Activated naive CD8-positive, alpha-beta T cell treated with anti-CD3 and anti-CD28 coated beads for 36 hours (primary cell): ENCODE data around the gene ZNF362. TPM values are rescaled to one million over a fixed set of nuclear protein-coding genes. Genes with fewer than 3 reads are reported as not detected.

ENCODE experiments used
- DNase-seq: peaks from one replicate; pipeline ENCODE4 v3.0.0; 2021
- H3K27ac Mint-ChIP-seq: one replicate; pipeline ENCODE4 v1.8.0; 2022; ENCODE audit warnings: mild to moderate bottlenecking, moderate library complexity, mixed read lengths
- H3K27me3 Mint-ChIP-seq: one replicate; pipeline ENCODE4 v1.8.0; 2022; ENCODE audit warnings: mild to moderate bottlenecking, mixed read lengths
- H3K36me3 Mint-ChIP-seq: one replicate; pipeline ENCODE4 v1.8.0; 2021; ENCODE audit warnings: mild to moderate bottlenecking, mixed read lengths
- H3K4me1 Mint-ChIP-seq: one replicate; pipeline ENCODE4 v1.8.0; 2021; ENCODE audit warnings: mixed read lengths
- H3K4me3 Mint-ChIP-seq: one replicate; pipeline ENCODE4 v1.8.0; 2022; ENCODE audit warnings: mild to moderate bottlenecking, moderate library complexity, mixed read lengths
- H3K9me3 Mint-ChIP-seq: one replicate; pipeline ENCODE4 v1.8.0; 2022; ENCODE audit warnings: mixed read lengths
- total RNA-seq, 2 experiments: library from RNA; stranded (reverse); gene quantifications; one replicate each; pipeline ENCODE4 v1.2.3, GENCODE V29; 2021

The ZNF362 gene
- total RNA-seq, 2 experiments from 2014 or later, result 7.2 to 9.2 TPM

- no peak for DNase-seq
- Mint-ChIP-seq H3K27me3 (no peaks in the 10 kb centered on the region), H3K4me3 (peak overlapping the region; percentile 94), H3K27ac (peak overlapping the region; percentile 95), H3K4me1 (peaks cover 30% of the 10 kb centered on the region), H3K9me3 (no peaks in the 10 kb centered on the region), H3K36me3 (peaks cover 3% of the 10 kb centered on the region)
Measured at GRCh38 chr1:33257207-33257771, 997 bp downstream of the ZNF362 start.

- Mint-ChIP-seq H3K4me1 (peaks cover 30% of the 10 kb centered on the region), H3K4me3 (peak overlapping the region; percentile 94), H3K9me3 (no peaks in the 10 kb centered on the region), H3K36me3 (peaks cover 3% of the 10 kb centered on the region), H3K27me3 (no peaks in the 10 kb centered on the region), H3K27ac (peak overlapping the region; percentile 20)
- no peak for DNase-seq
Measured at GRCh38 chr1:33257772-33258712, 1.8 kb downstream of the ZNF362 start.

DNA sequence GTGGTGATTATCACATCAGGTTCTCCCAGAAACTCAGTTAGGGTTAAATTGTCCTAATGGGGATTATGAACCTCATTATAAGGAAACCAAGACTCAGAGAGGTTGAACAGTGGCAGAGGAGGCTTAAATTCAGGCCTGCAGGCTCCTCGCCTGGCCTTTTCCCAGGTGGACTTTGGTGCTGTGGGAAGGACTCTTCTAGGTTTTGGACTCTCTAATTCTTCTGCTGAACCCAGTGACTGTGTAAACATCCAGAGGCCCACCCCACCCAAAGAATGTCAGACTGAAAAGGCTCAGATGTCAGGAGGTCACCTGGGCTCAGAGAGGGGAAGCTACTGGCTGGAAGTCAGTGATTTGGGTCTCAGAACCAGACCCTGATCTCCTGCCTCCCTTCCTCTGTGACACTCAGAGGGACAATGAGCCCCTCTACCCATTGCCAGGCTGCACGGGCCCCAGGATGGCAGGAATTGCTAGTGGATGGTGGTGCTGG lies 2.5 kb downstream of the ZNF362 start:
- Mint-ChIP-seq H3K36me3 (peaks cover 3% of the 10 kb centered on the region), H3K4me1 (peaks cover 30% of the 10 kb centered on the region), H3K27ac (no peak overlapping the region), H3K4me3 (no peak overlapping the region), H3K9me3 (no peaks in the 10 kb centered on the region), H3K27me3 (no peaks in the 10 kb centered on the region)
- DNase-seq, result no peak

GRCh38 chr1:33259879-33260278 lies 3.6 kb downstream of the ZNF362 start:
- Mint-ChIP-seq H3K36me3 (peaks cover 3% of the 10 kb centered on the region), H3K27me3 (no peaks in the 10 kb centered on the region), H3K4me1 (peaks cover 30% of the 10 kb centered on the region), H3K4me3 (no peak overlapping the region), H3K27ac (no peak overlapping the region), H3K9me3 (no peaks in the 10 kb centered on the region)
- no peak for DNase-seq

DNA sequence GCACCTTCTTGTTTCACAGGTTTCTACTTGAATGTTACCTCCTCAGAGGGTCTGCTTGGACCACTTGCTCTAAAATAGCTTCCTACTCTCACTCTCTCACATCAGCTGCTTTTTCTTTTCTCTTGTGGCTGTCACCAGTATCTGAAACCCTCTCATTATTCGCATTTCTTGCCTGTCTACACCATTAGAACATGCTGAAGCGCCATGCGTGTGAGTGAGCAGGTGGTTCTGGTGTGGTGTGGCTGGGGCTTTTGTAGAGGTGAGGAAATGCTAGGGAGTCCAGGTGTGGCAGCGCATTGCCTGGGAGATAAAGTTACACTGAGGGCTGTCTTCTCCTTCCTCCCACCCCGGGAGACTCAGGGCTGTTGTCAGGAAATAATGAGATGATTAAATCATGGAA lies 4.1 kb downstream of the ZNF362 start:
- peaks cover 27% of the 10 kb centered on the region for H3K4me1 Mint-ChIP-seq
- H3K27ac Mint-ChIP-seq, result no peak overlapping the region

DNA sequence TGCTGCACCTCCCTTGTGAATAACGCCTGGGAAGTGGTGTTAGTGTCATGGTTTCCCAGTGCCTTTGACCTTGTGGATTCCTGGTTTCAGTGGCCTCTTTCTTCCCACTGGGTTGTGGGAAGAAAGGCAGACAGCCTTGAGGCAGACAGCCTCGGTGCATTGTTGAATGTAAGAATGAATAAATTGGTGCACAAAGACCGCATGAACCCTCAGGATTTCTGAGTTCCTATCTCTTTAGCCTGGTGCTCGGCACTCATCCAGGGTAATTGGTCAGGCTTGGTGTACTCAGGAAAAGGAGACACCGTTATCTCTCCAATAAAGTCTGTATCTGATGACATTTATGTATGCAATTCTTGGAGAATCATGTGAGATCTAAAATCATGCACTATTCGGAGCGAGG lies 5.1 kb downstream of the ZNF362 start:
- H3K9me3 Mint-ChIP-seq, result no peaks in the 10 kb centered on the region
- no peaks in the 10 kb centered on the region for H3K27me3 Mint-ChIP-seq
- H3K36me3 Mint-ChIP-seq, result peaks cover 3% of the 10 kb centered on the region
- H3K27ac Mint-ChIP-seq, result no peak overlapping the region
- no peak for DNase-seq
- H3K4me1 Mint-ChIP-seq, result peaks cover 27% of the 10 kb centered on the region
- H3K4me3 Mint-ChIP-seq, result no peak overlapping the region

More for the DNA sequence above, 4.1 kb downstream of the ZNF362 start:
- Mint-ChIP-seq H3K4me3 (no peak overlapping the region), H3K36me3 (peaks cover 3% of the 10 kb centered on the region), H3K9me3 (no peaks in the 10 kb centered on the region), H3K27me3 (no peaks in the 10 kb centered on the region)
- DNase-seq, result no peak

DNA sequence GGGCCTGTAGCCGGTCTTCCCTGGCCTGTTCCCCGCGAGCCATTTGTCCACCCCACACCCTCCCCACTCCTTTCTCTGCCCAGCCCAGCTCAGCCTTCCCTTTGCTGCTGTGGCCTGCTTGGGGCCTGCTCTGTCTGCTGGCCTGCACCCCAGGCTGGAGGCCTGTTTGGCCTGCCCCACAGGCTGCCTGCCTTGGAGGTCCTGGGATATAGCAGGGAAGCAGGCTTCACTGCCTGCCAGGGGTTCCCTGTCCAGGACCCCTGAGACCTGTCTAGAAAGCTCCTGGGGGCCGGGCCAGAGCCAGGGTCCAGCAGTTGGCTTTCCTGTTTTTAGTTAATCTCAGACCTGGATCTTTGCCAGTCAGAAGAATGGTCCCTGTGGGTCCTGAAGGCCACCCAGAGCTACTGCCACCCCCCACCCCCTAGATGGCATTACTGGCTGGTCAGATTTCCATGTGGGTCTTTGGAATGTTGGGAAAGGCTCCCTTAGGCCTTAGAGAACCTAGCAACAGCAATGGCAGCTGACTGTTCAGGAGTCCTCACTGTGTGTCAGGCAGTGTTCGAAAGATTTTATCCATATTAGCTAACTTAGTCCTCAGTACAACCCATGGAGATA lies 7.7 kb downstream of the ZNF362 start:
- H3K9me3 Mint-ChIP-seq, result no peaks in the 10 kb centered on the region
- DNase-seq, result no peak
- H3K36me3 Mint-ChIP-seq, result no peaks in the 10 kb centered on the region
- no peak overlapping the region for H3K27ac Mint-ChIP-seq
- H3K4me3 Mint-ChIP-seq, result no peak overlapping the region
- no peaks in the 10 kb centered on the region for H3K27me3 Mint-ChIP-seq
- peaks cover 18% of the 10 kb centered on the region for H3K4me1 Mint-ChIP-seq

DNA sequence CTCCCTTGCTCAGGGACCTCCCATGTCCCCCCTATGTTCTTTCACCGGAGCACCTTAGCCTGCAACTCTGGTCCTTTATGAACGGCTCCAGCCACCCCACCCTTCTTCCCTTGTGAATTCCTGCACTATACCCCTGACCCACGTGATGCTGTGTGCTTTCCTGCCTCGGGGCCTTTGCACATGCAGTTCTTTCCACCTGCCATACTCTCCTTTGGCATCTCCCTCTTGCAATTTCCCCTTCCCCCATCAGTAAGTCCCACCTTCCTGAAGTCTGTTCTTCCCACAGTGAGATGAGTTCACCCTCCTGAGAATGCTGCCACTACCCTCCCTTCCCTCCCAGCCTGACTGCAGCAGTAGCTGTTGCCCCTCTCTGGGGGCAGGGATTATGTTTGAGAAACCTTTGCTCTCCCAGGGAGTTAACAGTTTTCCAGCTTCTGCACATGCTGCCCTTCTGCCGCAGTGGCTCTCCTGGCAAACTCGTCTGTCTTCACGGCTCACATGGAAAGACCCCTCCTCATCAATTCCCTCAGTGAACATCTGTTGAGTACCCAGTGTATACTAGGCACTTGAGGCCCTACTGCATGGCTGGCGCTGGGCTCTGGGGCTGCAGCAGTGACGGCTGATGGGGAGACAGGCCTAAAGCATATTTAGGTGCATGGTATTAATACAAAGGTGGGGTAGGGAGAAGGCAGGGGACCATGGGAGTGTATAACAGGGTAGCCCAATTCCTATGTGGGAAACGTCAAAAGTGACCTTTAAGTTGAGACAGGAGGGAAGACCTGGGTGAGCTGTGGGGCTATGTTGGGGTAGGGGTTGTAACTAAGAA lies 9.7 kb downstream of the ZNF362 start:
- H3K27ac Mint-ChIP-seq, result no peak overlapping the region
- peaks cover 3% of the 10 kb centered on the region for H3K4me1 Mint-ChIP-seq

DNA sequence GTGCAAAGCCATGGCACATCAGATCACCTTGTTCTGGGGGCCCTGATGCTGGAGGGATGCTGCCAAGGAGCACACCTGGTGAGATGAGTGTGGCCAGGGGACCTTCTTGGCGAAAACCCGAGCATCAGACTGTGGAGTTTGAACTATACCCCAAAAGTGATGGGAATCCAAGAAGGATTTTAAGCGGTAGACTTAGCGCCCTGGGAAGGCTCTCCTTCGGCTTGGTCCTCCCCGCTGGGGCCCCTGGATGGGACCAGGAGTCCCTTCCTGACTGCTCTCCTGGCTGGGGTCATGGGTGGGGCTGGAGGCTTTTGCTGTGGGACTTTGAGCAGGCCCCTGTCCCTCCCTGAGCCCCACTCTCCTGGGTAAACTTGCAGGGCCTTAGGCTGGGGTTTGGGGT lies 10.5 kb downstream of the ZNF362 start:
- Mint-ChIP-seq H3K4me1 (no peaks in the 10 kb centered on the region), H3K4me3 (no peak overlapping the region), H3K27ac (no peak overlapping the region), H3K36me3 (no peaks in the 10 kb centered on the region), H3K27me3 (no peaks in the 10 kb centered on the region), H3K9me3 (no peaks in the 10 kb centered on the region)
- DNase-seq, result no peak

More for the DNA sequence above, 9.7 kb downstream of the ZNF362 start:
- no peak for DNase-seq
- no peaks in the 10 kb centered on the region for H3K27me3 Mint-ChIP-seq
- H3K36me3 Mint-ChIP-seq, result no peaks in the 10 kb centered on the region
- H3K9me3 Mint-ChIP-seq, result no peaks in the 10 kb centered on the region
- H3K4me3 Mint-ChIP-seq, result no peak overlapping the region

DNA sequence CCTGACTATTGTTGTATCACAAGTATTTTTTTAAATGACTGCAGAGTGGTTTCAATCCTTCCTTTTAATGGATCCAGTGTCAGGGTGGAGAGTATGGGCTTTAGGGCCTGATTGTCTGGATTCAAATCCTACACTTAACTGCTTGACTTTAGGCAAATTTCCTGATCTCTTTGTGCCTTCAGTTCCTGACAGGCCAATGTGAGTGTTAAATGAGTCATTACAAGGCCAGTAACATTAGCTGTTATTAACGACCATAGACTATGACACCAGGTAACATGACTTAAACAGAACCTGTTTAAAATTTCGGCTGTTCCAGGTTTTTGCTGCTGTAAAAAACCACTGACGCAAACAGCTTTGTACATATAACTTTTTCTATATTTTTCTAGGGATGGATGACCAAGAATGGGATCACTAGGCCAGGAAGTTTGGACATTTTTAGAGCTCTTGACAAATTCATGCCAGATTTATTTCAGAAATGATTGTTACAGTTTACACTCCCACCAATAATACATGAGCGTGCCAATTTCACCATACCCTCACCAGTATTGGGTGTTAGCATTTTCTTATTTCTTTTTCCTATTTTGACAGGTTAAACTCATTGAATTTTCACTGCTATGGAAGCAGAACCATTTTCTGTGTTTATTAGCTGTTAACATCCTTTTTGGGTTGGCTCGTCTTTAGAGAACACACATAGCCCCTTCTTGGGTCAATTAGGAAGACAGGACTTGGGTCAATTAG lies 11.3 kb downstream of the ZNF362 start:
- Mint-ChIP-seq H3K27me3 (no peaks in the 10 kb centered on the region), H3K36me3 (no peaks in the 10 kb centered on the region), H3K4me1 (no peaks in the 10 kb centered on the region), H3K4me3 (no peak overlapping the region), H3K27ac (no peak overlapping the region), H3K9me3 (no peaks in the 10 kb centered on the region)
- no peak for DNase-seq

DNA sequence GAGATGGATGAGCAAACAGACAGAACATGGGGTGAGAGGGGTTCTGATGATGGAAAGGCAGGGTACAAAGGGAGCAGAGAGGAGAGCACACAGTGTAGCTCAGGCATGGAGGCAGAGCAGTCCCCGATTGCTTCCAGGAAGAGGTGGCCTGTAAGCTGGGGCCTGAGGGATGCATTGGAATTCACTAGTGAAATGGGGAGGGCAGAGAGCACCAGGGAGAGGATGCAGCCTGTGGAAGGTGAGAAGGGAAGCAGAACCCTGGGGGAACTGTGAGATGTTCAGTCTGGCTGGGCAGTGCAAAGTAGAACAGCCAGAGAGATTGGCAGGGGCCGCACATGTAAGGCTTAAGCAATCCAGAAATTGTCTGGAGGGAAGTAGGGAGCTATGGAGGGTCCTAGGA lies 12.2 kb downstream of the ZNF362 start:
- no peak for DNase-seq
- H3K4me1 Mint-ChIP-seq, result peaks cover 6% of the 10 kb centered on the region
- no peaks in the 10 kb centered on the region for H3K27me3 Mint-ChIP-seq
- no peak overlapping the region for H3K27ac Mint-ChIP-seq
- H3K36me3 Mint-ChIP-seq, result no peaks in the 10 kb centered on the region
- no peaks in the 10 kb centered on the region for H3K9me3 Mint-ChIP-seq
- no peak overlapping the region for H3K4me3 Mint-ChIP-seq

DNA sequence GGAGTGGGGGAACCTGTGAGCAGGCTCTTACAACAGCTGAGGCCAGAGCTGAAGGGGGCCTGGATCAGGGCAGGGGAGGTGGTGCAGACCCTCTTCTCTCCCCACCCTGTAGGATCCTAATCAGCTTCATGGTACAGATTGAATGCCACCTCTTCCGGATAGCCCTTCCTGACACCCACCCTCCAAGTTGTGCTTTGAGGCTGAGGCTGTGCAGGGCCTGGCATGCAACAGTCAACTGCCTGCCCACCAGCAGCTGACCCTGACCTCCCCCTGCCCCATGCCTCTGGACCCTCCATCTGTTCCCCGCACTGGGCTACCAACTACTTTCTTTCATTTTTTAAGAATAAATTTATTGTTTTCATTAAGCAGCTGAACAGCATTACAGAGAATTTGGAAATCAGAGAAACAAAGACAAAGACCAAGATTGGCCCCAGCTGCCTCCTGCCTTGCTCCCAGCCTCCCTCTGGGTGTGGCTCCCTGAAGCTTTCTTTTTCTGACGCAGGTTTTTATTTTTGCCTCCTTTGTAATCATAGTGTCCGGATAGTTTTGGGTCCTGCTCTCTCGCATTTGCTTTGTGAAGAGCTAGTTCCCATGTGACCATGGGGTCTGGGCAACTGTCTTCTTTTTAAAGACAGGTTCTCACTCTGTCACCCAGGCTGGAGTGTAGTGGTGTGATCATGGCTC lies 12.8 kb downstream of the ZNF362 start:
- no peaks in the 10 kb centered on the region for H3K36me3 Mint-ChIP-seq
- no peak overlapping the region for H3K27ac Mint-ChIP-seq
- no peaks in the 10 kb centered on the region for H3K9me3 Mint-ChIP-seq
- no peak overlapping the region for H3K4me3 Mint-ChIP-seq
- H3K4me1 Mint-ChIP-seq, result peaks cover 8% of the 10 kb centered on the region
- H3K27me3 Mint-ChIP-seq, result no peaks in the 10 kb centered on the region
- no peak for DNase-seq

- Mint-ChIP-seq H3K36me3 (no peaks in the 10 kb centered on the region), H3K27me3 (no peaks in the 10 kb centered on the region), H3K4me1 (peaks cover 10% of the 10 kb centered on the region), H3K4me3 (no peak overlapping the region), H3K27ac (no peak overlapping the region), H3K9me3 (no peaks in the 10 kb centered on the region)
- no peak for DNase-seq
Measured at GRCh38 chr1:33269621-33270020, 13.3 kb downstream of the ZNF362 start.

GRCh38 chr1:33270379-33270778 lies 14.1 kb downstream of the ZNF362 start:
- H3K27ac Mint-ChIP-seq, result no peak overlapping the region

More at GRCh38 chr1:33270379-33270778, 14.1 kb downstream of the ZNF362 start:
- Mint-ChIP-seq H3K36me3 (no peaks in the 10 kb centered on the region), H3K4me1 (peaks cover 10% of the 10 kb centered on the region), H3K9me3 (no peaks in the 10 kb centered on the region), H3K27me3 (no peaks in the 10 kb centered on the region), H3K4me3 (no peak overlapping the region)
- no peak for DNase-seq
